Keratinocyte (primary cell): ENCODE data around the gene B4GAT1. TPM values are rescaled to one million over a fixed set of nuclear protein-coding genes. Genes with fewer than 3 reads are reported as not detected.

Experiments
- DNase-seq: peaks from one replicate; pipeline ENCODE4 v3.0.0-alpha.2; 2011; ENCODE audit warnings: low read depth, missing footprints, low spot score
- FAIRE-seq: peaks from 2 replicates; lab custom pipeline; 2011; peaks lifted over from hg19 to GRCh38; lab: Jason Lieb, UNC
- H2AFZ ChIP-seq: 2 replicates; pipeline ENCODE4 v1.6.0; 2012; ENCODE audit warnings: low read length, control low read depth, inconsistent platforms; ENCODE audit not compliant: control insufficient read depth
- H3K27ac ChIP-seq: 2 replicates; pipeline ENCODE4 v1.5.1; 2011; ENCODE audit warnings: low read length; ENCODE audit not compliant: control insufficient read depth, insufficient read depth
- H3K27me3 ChIP-seq: 3 replicates; pipeline ENCODE4 v1.6.0; 2011; ENCODE audit warnings: low read length; ENCODE audit not compliant: control insufficient read depth, insufficient read depth; ENCODE audit errors: extremely low read depth
- H3K36me3 ChIP-seq, 2 experiments: 2 replicates in 1 of 2; 3 replicates in 1 of 2; pipeline ENCODE4 v1.5.1; 2011; ENCODE audit warnings: low read length in 2 of 2, mild to moderate bottlenecking in 1 of 2; ENCODE audit not compliant: control insufficient read depth in 2 of 2, insufficient read depth in 2 of 2; ENCODE audit errors: extremely low read depth in 1 of 2
- H3K4me1 ChIP-seq: 3 replicates; pipeline ENCODE4 v1.5.1; 2011; ENCODE audit warnings: low read length; ENCODE audit not compliant: control insufficient read depth, insufficient read depth; ENCODE audit errors: extremely low read depth
- H3K4me2 ChIP-seq: 3 replicates; pipeline ENCODE4 v1.6.0; 2011; ENCODE audit warnings: low read depth, low read length; ENCODE audit not compliant: control insufficient read depth, insufficient read depth; ENCODE audit errors: extremely low read depth
- H3K4me3 ChIP-seq, 3 experiments: fragments of 200-600 bp in 1 of 3; sonication (generic) in 1 of 3; 2 replicates in 2 of 3; 3 replicates in 1 of 3; pipeline ENCODE4 v1.5.1; 2011 to 2016; ENCODE audit warnings: low read length in 3 of 3, mild to moderate bottlenecking in 3 of 3, control low read depth in 2 of 3, inconsistent platforms in 1 of 3, low read depth in 1 of 3, mixed read lengths in 1 of 3, mixed run types in 1 of 3, moderate library complexity in 1 of 3; ENCODE audit not compliant: control insufficient read depth in 2 of 3, insufficient read depth in 2 of 3; ENCODE audit errors: extremely low read depth in 1 of 3
- H3K79me2 ChIP-seq: 2 replicates; pipeline ENCODE4 v1.6.0; 2012; ENCODE audit warnings: low read length; ENCODE audit not compliant: control insufficient read depth, insufficient read depth
- H3K9ac ChIP-seq: 3 replicates; pipeline ENCODE4 v1.6.0; 2011; ENCODE audit warnings: low read length; ENCODE audit not compliant: control insufficient read depth, insufficient read depth; ENCODE audit errors: extremely low read depth
- H3K9me1 ChIP-seq: 3 replicates; pipeline ENCODE4 v1.6.0; 2011; ENCODE audit warnings: low read length; ENCODE audit not compliant: control insufficient read depth, insufficient read depth; ENCODE audit errors: extremely low read depth
- H3K9me3 ChIP-seq: 2 replicates; pipeline ENCODE4 v1.5.1; 2012; ENCODE audit warnings: low read depth, low read length; ENCODE audit not compliant: control insufficient read depth
- H4K20me1 ChIP-seq: 3 replicates; pipeline ENCODE4 v1.6.0; 2011; ENCODE audit warnings: low read length; ENCODE audit not compliant: control insufficient read depth, insufficient read depth; ENCODE audit errors: extremely low read depth
- CTCF ChIP-seq, 3 experiments: IDR thresholded peaks in 1 of 3; conservative IDR thresholded peaks in 1 of 3; optimal IDR thresholded peaks in 1 of 3; 2 replicates in 2 of 3; 3 replicates in 1 of 3; pipeline versions ENCODE3 to v1.5.1; 2011; ENCODE audit warnings: low read length in 3 of 3, mild to moderate bottlenecking in 3 of 3, moderate library complexity in 2 of 3, control low read depth in 1 of 3, inconsistent platforms in 1 of 3; ENCODE audit not compliant: insufficient read depth in 2 of 3; ENCODE audit errors: extremely low read depth in 1 of 3
- EZH2 ChIP-seq: IDR thresholded peaks from one replicate; pipeline ENCODE4 v1.6.1; 2012; ENCODE audit warnings: inconsistent platforms, mild to moderate bottlenecking, low read length, moderate library complexity
- dilution Hi-C: fragments of 300-500 bp; cut with MboI; formaldehyde crosslinking; loops from one replicate; pipeline ENCODE4 v1.7.0; 2020; ENCODE audit warnings: low sequenced_read_pairs; ENCODE audit not compliant: extremely low pct_ligation_motif_present
- polyA plus RNA-seq, 5 experiments: library from polyadenylated mRNA; depleted of rRNA in 3 of 5; stranded (reverse) in 3 of 5; stranded (forward) in 1 of 5; unstranded in 1 of 5; fragments of >200 nt; gene quantifications; 1 replicate in 1 of 5; 2 replicates in 3 of 5; 3 replicates in 1 of 5; pipeline versions ENCODE4 v1.2.1 to v1.2.3, GENCODE V29; 2011 to 2012; ENCODE audit warnings: missing spikeins in 2 of 5, low read depth in 1 of 5, low replicate concordance in 1 of 5

Gene B4GAT1
- polyA plus RNA-seq, 1 donor (not counting 4 experiments of a cell fraction or from before 2014, with no cell fraction given), result 5.2 TPM

- Histone ChIP-seq H3K9ac (no peak overlapping the region), H3K4me2 (no peak overlapping the region), H3K79me2 (no peaks in the 10 kb centered on the region), H3K27ac (no peak overlapping the region), H3K4me3 (no peak overlapping the region), H3K27me3 (no peaks in the 10 kb centered on the region), H2AFZ (no peak overlapping the region), H4K20me1 (peaks cover 3% of the 10 kb centered on the region), H3K9me3 (no peaks in the 10 kb centered on the region), H3K9me1 (no peaks in the 10 kb centered on the region), H3K4me1 (peaks cover 7% of the 10 kb centered on the region), H3K36me3 (peaks cover 0 to 5% of the 10 kb centered on the region in 2 experiments)
- TF ChIP-seq CTCF (optimal IDR thresholded peaks at IDR 0.05 in 1 of 3, IDR thresholded peaks at IDR 0.05 in 1 of 3, conservative IDR thresholded peaks at IDR 0.05 in 1 of 3; ENCODE audit: extremely low read depth in 1 of 3, insufficient read depth in 2 of 3, low read length in 3 of 3) (no peak), EZH2 (no peak)
- dilution Hi-C loops, result no loop called here
- DNase-seq (no peak), FAIRE-seq (no peak)
Observed at GRCh38 chr11:66365711-66366619, 18.5 kb upstream of the B4GAT1 start.

GRCh38 chr11:66365166-66365565 lies 17.7 kb upstream of the B4GAT1 start:
- no peak for TF ChIP-seq CTCF (optimal IDR thresholded peaks at IDR 0.05 in 1 of 3, IDR thresholded peaks at IDR 0.05 in 1 of 3, conservative IDR thresholded peaks at IDR 0.05 in 1 of 3; ENCODE audit: extremely low read depth in 1 of 3, insufficient read depth in 2 of 3, low read length in 3 of 3)
- TF ChIP-seq EZH2, result no peak
- FAIRE-seq (no peak), DNase-seq (no peak)
- no peak overlapping the region for H3K4me3 ChIP-seq
- peaks cover 0 to 5% of the 10 kb centered on the region in 2 experiments for H3K36me3 ChIP-seq
- H3K79me2 ChIP-seq, result no peaks in the 10 kb centered on the region
- no peaks in the 10 kb centered on the region for H3K27me3 ChIP-seq
- H4K20me1 ChIP-seq, result peaks cover 3% of the 10 kb centered on the region
- H3K9ac ChIP-seq, result no peak overlapping the region
- no peak overlapping the region for H3K27ac ChIP-seq
- H3K9me1 ChIP-seq, result no peaks in the 10 kb centered on the region
- no peaks in the 10 kb centered on the region for H3K9me3 ChIP-seq
- no peak overlapping the region for H2AFZ ChIP-seq
- peaks cover 1% of the 10 kb centered on the region for H3K4me1 ChIP-seq
- dilution Hi-C loops, result no loop called here
- H3K4me2 ChIP-seq, result no peak overlapping the region
